ENCODE measurements around the gene ZP2. TPM values are rescaled to one million over a fixed set of nuclear protein-coding genes. Genes with fewer than 3 reads are reported as not detected.

ZP2 gene
- total RNA-seq, 2 experiments from 2014 or later: not detected

GRCh38 chr16:21150375-21151001 lies 60.9 kb downstream of the ZP2 start, which contains the start of gene DNAH3:
Gene DNAH3, minus strand, starts transcription at chr16:21150846. Its CDS starts 527 bp downstream, at chr16:21150319.
- H3K4me2 ChIP-seq (ENCODE audit: low read length): no peak within 1 kb of the TSS
- intact Hi-C loops (cut with micrococcal nuclease; ENCODE audit: unreplicated experiment): no loop called here
- POLR2A ChIA-PET: interaction anchor here (0.6 kb wide), 1 partner anchor 257 kb away, joined by 3 read pairs; no protein-coding TSS in a partner anchor

More at GRCh38 chr16:21150375-21151001, 60.9 kb downstream of the ZP2 start, which contains the start of gene DNAH3:
- H3K4me3 ChIP-seq (ENCODE audit: low read depth, low read length, poor library complexity, severe bottlenecking): no peak within 1 kb of the TSS
- no peaks in the 10 kb centered on the region for H3K9me3 ChIP-seq (ENCODE audit: low read length)
- DNase-seq (ENCODE audit: low spot score): no peak
- TF ChIP-seq CTCF (conservative IDR thresholded peaks at IDR 0.05; ENCODE audit: low read length): no peak
- TF ChIP-seq EZH2phosphoT487 (IDR thresholded peaks at IDR 0.05; ENCODE audit: borderline replicate concordance, low read depth, low read length): no peak
- CTCF ChIA-PET (ENCODE audit: unreplicated experiment): interaction anchor here (0.5 kb wide), 1 partner anchor 9 kb away, joined by 19 read pairs; no protein-coding TSS in a partner anchor
- no peaks in the 10 kb centered on the region for H3K9me2 ChIP-seq (ENCODE audit: insufficient read depth, low read length)
- BruUV-seq (replicated peaks): no TSS peak
- H4K20me1 ChIP-seq (ENCODE audit: insufficient read depth, low read length): no peaks in the 10 kb centered on the region
- no peaks in the 10 kb centered on the region for H3K79me2 ChIP-seq (ENCODE audit: insufficient read depth, low read depth, low read length)
- H3K4me1 ChIP-seq (ENCODE audit: insufficient read depth, low read length, poor library complexity, severe bottlenecking): no peaks in the 10 kb centered on the region
- H2AFZ ChIP-seq (ENCODE audit: low read length): no peak within 1 kb of the TSS
- no peak within 1 kb of the TSS for H3K27ac ChIP-seq (ENCODE audit: low read depth, low read length, poor library complexity, severe bottlenecking)
- H3K36me3 ChIP-seq (ENCODE audit: insufficient read depth, low read length): no peaks in the 10 kb centered on the region

Other genes with a start within 250 kb of the ZP2 start
- not detected in 2 replicates for gene DNAH3, start 60.7 kb downstream of the ZP2 start, total RNA-seq (2014; rRNA removed; shearing (Covaris generic))
- gene DNAH3, start 60.7 kb downstream of the ZP2 start, total RNA-seq (2022): not detected in 2 replicates
- gene LDAF1, start 52.9 kb downstream of the ZP2 start, total RNA-seq (2014; rRNA removed; shearing (Covaris generic)): 5.4 and 5.8 TPM in 2 replicates
- 6.7 and 8.8 TPM in 2 replicates for gene LDAF1, start 52.9 kb downstream of the ZP2 start, total RNA-seq (2022)
- gene ANKS4B, start 22.1 kb upstream of the ZP2 start, total RNA-seq (2014; rRNA removed; shearing (Covaris generic)): not detected in 2 replicates
- not detected in 2 replicates for gene ANKS4B, start 22.1 kb upstream of the ZP2 start, total RNA-seq (2022)
- 0.18 and 0.28 TPM in 2 replicates for gene CRYM, start 66.7 kb upstream of the ZP2 start, total RNA-seq (2014; rRNA removed; shearing (Covaris generic))
- gene CRYM, start 66.7 kb upstream of the ZP2 start, total RNA-seq (2022): 0.23 and 0.70 TPM in 2 replicates